Mesenchymal stem cell (in vitro differentiated cells and primary cell): ENCODE results near the gene PTPRN2.

Experiments used
- DNase-seq: peaks from one replicate; pipeline ENCODE4 v3.0.0-alpha.2; 2013
- H2AFZ ChIP-seq: one replicate; pipeline ENCODE4 v1.6.1; 2013; ENCODE audit warnings: low read depth, mild to moderate bottlenecking, control low read depth, inconsistent platforms, low read length, moderate library complexity
- H2AK5ac ChIP-seq: 2 replicates; pipeline ENCODE4 v1.6.1; 2013; ENCODE audit warnings: low read length, moderate library complexity, mild to moderate bottlenecking, inconsistent platforms; ENCODE audit not compliant: severe bottlenecking
- H2BK120ac ChIP-seq: one replicate; pipeline ENCODE4 v1.6.1; 2013; ENCODE audit warnings: low read depth, mild to moderate bottlenecking, inconsistent platforms, low read length, moderate library complexity
- H2BK12ac ChIP-seq, 2 experiments: one replicate each; pipeline ENCODE4 v1.6.1; 2013; ENCODE audit warnings: inconsistent platforms in 2 of 2, low read length in 2 of 2, mild to moderate bottlenecking in 2 of 2, moderate library complexity in 2 of 2, control low read depth in 1 of 2
- H2BK15ac ChIP-seq: one replicate; pipeline ENCODE4 v1.6.1; 2013; ENCODE audit warnings: mild to moderate bottlenecking, low read depth, inconsistent platforms; ENCODE audit not compliant: poor library complexity, severe bottlenecking
- H2BK5ac ChIP-seq: 2 replicates; pipeline ENCODE4 v1.6.1; 2013; ENCODE audit warnings: low read depth, mild to moderate bottlenecking, low read length, control low read depth, inconsistent platforms; ENCODE audit not compliant: poor library complexity, severe bottlenecking
- H3K14ac ChIP-seq, 2 experiments: one replicate each; pipeline ENCODE4 v1.6.1; 2013; ENCODE audit warnings: inconsistent platforms in 2 of 2, low read length in 2 of 2, control low read depth in 1 of 2, mild to moderate bottlenecking in 1 of 2, moderate library complexity in 1 of 2
- H3K18ac ChIP-seq, 2 experiments: one replicate each; pipeline ENCODE4 v1.6.1; 2013; ENCODE audit warnings: inconsistent platforms in 2 of 2, low read length in 2 of 2, control low read depth in 1 of 2, low read depth in 1 of 2, mild to moderate bottlenecking in 1 of 2
- H3K23ac ChIP-seq, 2 experiments: one replicate each; pipeline ENCODE4 v1.6.1; 2013; ENCODE audit warnings: inconsistent platforms in 2 of 2, low read length in 2 of 2, mild to moderate bottlenecking in 2 of 2, moderate library complexity in 2 of 2, control low read depth in 1 of 2
- H3K27ac ChIP-seq: 2 replicates; pipeline ENCODE4 v1.5.1; 2013; ENCODE audit warnings: mild to moderate bottlenecking, moderate library complexity, low read length, control low read depth, inconsistent platforms; ENCODE audit not compliant: poor library complexity, severe bottlenecking
- H3K27me3 ChIP-seq, 2 experiments: 2 replicates each; pipeline versions ENCODE4 v1.6.1 to v1.7.0; 2013; ENCODE audit warnings: low read length in 2 of 2, mild to moderate bottlenecking in 2 of 2, moderate library complexity in 2 of 2, control low read depth in 1 of 2, inconsistent platforms in 1 of 2; ENCODE audit not compliant: control insufficient read depth in 1 of 2, insufficient read depth in 1 of 2
- H3K36me3 ChIP-seq, 2 experiments: 2 replicates each; pipeline versions ENCODE4 v1.6.1 to v1.7.0; 2013; ENCODE audit warnings: low read length in 2 of 2, control low read depth in 1 of 2, inconsistent platforms in 1 of 2, low read depth in 1 of 2, mild to moderate bottlenecking in 1 of 2; ENCODE audit not compliant: insufficient read depth in 2 of 2, control insufficient read depth in 1 of 2
- H3K4ac ChIP-seq, 2 experiments: one replicate each; pipeline ENCODE4 v1.6.1; 2013; ENCODE audit warnings: inconsistent platforms in 2 of 2, low read length in 2 of 2, mild to moderate bottlenecking in 2 of 2, moderate library complexity in 2 of 2, control low read depth in 1 of 2, low read depth in 1 of 2
- H3K4me1 ChIP-seq: 2 replicates; pipeline ENCODE4 v1.6.1; 2013; ENCODE audit warnings: low read depth, low read length, control low read depth; ENCODE audit not compliant: control insufficient read depth, insufficient read depth
- H3K4me2 ChIP-seq: 2 replicates; pipeline ENCODE4 v1.6.1; 2013; ENCODE audit warnings: low read length, mild to moderate bottlenecking, inconsistent platforms; ENCODE audit not compliant: poor library complexity, severe bottlenecking
- H3K4me3 ChIP-seq, 2 experiments: 2 replicates each; pipeline versions ENCODE4 v1.5.1 to v1.7.0; 2013; ENCODE audit warnings: low read length in 2 of 2, mild to moderate bottlenecking in 2 of 2, control low read depth in 1 of 2, low read depth in 1 of 2; ENCODE audit not compliant: insufficient read depth in 1 of 2
- H3K79me1 ChIP-seq: replicated peaks from 2 replicates; pipeline ENCODE4 v1.6.1; 2013; ENCODE audit warnings: mild to moderate bottlenecking, control low read depth, low read length, inconsistent platforms; ENCODE audit not compliant: poor library complexity, severe bottlenecking
- H3K9ac ChIP-seq: 2 replicates; pipeline ENCODE4 v1.7.0; 2013; ENCODE audit warnings: mild to moderate bottlenecking, low read length, moderate library complexity
- H3K9me3 ChIP-seq: 2 replicates; pipeline ENCODE4 v1.7.0; 2013; ENCODE audit warnings: mild to moderate bottlenecking, low read length; ENCODE audit not compliant: control insufficient read depth
- H4K8ac ChIP-seq: one replicate; pipeline ENCODE4 v1.6.1; 2013; ENCODE audit warnings: inconsistent platforms, mild to moderate bottlenecking, low read length, moderate library complexity
- H4K91ac ChIP-seq: one replicate; pipeline ENCODE4 v1.6.1; 2013; ENCODE audit warnings: mild to moderate bottlenecking, low read length, inconsistent platforms
- WGBS: methylation state at CpG from one replicate; pipeline ENCODE4 v1.1.7; 2013; ENCODE audit warnings: mixed read lengths; 5-methylcytosine and 5-hydroxymethylcytosine counted together

Gene PTPRN2

DNA sequence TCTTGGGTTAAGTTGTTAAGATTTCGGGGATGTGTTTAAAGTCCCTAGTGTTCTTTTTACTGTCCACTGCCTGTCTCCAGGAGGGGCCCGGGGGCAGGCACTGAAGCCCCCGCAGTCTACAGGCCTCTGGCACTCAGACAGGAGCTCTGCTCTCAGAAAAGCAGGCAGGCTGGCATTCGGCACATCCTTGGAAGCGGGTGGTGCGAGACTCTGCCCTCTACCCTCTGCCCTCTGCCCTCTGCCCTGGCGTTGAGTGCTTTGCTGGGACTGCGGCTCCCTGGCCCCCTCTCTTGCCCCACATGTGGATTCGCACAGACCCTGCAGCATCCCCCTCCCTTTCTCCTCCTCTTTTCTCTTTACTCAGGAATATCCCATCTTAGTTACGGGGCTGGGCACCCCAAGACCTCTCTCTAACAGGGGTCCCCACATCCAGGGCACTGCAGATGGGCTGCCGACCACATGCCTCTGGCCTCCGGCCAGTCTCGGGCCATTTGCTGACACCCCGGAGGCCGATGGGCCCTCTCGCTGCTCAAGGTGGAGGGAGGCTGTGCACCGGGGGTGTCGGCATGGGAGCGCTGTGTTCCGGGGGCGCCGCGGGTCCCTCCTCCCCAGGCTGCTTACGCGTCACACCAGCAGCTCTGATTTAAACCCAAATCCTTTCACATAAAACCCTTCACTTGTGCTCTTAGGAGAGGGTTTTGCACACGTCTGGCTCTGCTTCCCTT lies 770.9 kb downstream of the PTPRN2 start:
- no peak overlapping the region for H2BK5ac ChIP-seq

DNA sequence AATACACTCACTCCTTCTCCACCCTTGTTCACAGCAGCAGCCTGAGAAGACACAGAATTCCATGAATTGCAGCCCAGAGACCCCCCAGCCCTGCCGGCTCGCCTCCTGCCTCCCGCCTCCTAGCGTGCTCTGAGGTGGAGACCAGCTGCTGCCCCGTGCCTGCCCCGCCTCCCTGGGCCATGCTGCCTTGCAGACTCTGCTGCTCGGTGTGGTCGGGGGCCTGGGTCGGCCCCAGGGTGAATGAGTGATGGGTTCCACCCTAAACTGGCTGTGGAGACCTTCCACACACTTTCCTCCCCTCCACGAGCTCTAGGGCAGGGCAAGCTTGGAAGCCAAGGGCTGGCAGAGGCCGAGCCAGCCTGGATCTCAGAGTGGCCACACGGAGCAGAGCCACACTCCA lies 771.5 kb downstream of the PTPRN2 start:
- H3K36me3 ChIP-seq = no peaks in the 10 kb centered on the region
- H3K9ac ChIP-seq = no peak overlapping the region
- H3K18ac ChIP-seq = no peak overlapping the region
- no peak overlapping the region for H2AK5ac ChIP-seq
- no peak overlapping the region for H2BK5ac ChIP-seq
- no peak for DNase-seq
- WGBS = 62% methylated on average over 12 of the region's 12 CpGs
- no peak overlapping the region for H2BK120ac ChIP-seq
- no peaks in the 10 kb centered on the region for H3K79me1 ChIP-seq
- H2BK15ac ChIP-seq = no peak overlapping the region
- H3K4me2 ChIP-seq = no peak overlapping the region
- no peaks in the 10 kb centered on the region for H3K27me3 ChIP-seq
- no peak overlapping the region for H2AFZ ChIP-seq
- H4K91ac ChIP-seq = no peak overlapping the region
- no peak overlapping the region for H3K27ac ChIP-seq
- peaks cover 2% of the 10 kb centered on the region for H3K4me1 ChIP-seq
- no peak overlapping the region for H3K4ac ChIP-seq
- no peak overlapping the region for H3K4me3 ChIP-seq
- no peak overlapping the region for H2BK12ac ChIP-seq
- H3K23ac ChIP-seq = no peak overlapping the region
- peaks cover 3% of the 10 kb centered on the region for H3K9me3 ChIP-seq
- no peak overlapping the region for H4K8ac ChIP-seq
- no peak overlapping the region for H3K14ac ChIP-seq

More for the DNA sequence above, 770.9 kb downstream of the PTPRN2 start:
- Histone ChIP-seq H3K9me3 (peaks cover 3% of the 10 kb centered on the region), H4K91ac (no peak overlapping the region), H3K79me1 (no peaks in the 10 kb centered on the region), H3K23ac (no peak overlapping the region), H2BK12ac (no peak overlapping the region), H3K36me3 (no peaks in the 10 kb centered on the region), H3K4me1 (peaks cover 2% of the 10 kb centered on the region), H3K14ac (no peak overlapping the region), H2AK5ac (no peak overlapping the region), H3K4me2 (no peak overlapping the region), H3K9ac (no peak overlapping the region), H3K4me3 (no peak overlapping the region), H4K8ac (no peak overlapping the region), H2AFZ (no peak overlapping the region), H3K27ac (no peak overlapping the region), H2BK120ac (no peak overlapping the region), H2BK15ac (no peak overlapping the region), H3K27me3 (no peaks in the 10 kb centered on the region), H3K4ac (no peak overlapping the region), H3K18ac (no peak overlapping the region)
- 86% methylated on average over 26 of the region's 26 CpGs for WGBS
- DNase-seq = no peak

DNA sequence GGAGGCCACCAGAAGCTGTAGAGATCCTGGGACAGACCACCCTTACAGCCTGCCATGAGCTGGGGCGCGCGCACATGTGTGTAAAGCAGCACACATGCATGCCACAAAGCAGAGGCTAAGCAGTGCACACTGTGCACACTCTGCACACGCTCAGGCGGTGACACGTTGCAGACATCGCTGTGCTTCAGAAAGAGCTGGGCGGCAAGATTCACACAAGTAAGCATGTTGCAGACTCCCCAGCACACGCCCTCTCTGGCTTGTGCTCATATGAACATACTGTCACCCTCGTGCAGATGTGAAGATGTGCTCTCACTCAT lies 772.0 kb downstream of the PTPRN2 start:
- H2BK12ac ChIP-seq = no peak overlapping the region
- peaks cover 3% of the 10 kb centered on the region for H3K9me3 ChIP-seq
- no peak overlapping the region for H2AK5ac ChIP-seq
- no peaks in the 10 kb centered on the region for H3K36me3 ChIP-seq
- H2BK15ac ChIP-seq = no peak overlapping the region
- H3K9ac ChIP-seq = no peak overlapping the region
- H2BK120ac ChIP-seq = no peak overlapping the region
- DNase-seq = no peak
- peaks cover 2% of the 10 kb centered on the region for H3K4me1 ChIP-seq
- H2BK5ac ChIP-seq = no peak overlapping the region
- H4K91ac ChIP-seq = no peak overlapping the region
- no peak overlapping the region for H3K18ac ChIP-seq
- H3K4me3 ChIP-seq = no peak overlapping the region
- H3K4me2 ChIP-seq = no peak overlapping the region
- no peak overlapping the region for H2AFZ ChIP-seq
- no peak overlapping the region for H3K14ac ChIP-seq
- no peaks in the 10 kb centered on the region for H3K79me1 ChIP-seq
- H3K27ac ChIP-seq = no peak overlapping the region
- H4K8ac ChIP-seq = no peak overlapping the region
- no peak overlapping the region for H3K4ac ChIP-seq
- H3K27me3 ChIP-seq = no peaks in the 10 kb centered on the region
- H3K23ac ChIP-seq = no peak overlapping the region
- WGBS = 86% methylated on average over 10 of the region's 10 CpGs

DNA sequence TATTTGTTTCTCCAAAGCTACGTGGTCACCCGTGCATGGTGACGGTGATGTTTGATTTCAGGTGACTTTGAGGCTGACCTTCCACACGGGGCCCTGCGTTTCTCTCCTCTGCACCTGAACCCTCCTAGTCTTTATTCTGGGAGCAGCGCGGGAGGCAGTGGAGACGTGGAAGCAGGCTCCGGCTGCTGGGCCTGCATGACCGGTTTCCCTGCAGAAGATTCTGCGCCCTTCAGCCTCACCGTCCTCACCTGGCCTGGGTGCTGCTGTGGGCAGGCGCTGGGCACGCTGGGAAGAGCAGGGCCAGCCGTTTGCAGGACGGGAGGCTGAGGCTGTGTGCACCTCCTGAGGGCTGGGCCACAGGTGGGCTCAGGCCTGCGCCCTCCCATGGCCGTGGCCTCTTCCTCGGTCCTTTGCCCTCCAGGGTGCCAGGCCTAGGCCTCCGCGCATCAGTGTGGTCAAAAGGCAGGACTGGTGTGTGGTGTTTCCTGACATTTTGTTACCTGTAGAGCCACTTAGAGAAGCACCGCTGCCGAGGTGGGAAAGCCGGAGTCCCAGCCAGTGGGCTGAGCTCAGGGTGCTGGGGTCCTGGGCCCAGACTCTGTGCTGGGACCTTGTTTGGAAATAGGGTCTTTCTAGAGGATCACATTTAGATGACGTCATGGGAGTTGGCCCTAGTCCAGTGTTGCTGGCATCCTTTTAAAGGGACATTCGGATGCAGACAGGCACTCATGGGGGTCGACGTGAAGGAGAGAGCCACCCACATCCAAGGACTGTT lies 772.5 kb downstream of the PTPRN2 start:
- Histone ChIP-seq H2AFZ (no peak overlapping the region), H3K4me2 (no peak overlapping the region), H4K91ac (no peak overlapping the region), H3K79me1 (no peaks in the 10 kb centered on the region), H3K4me1 (peaks cover 2% of the 10 kb centered on the region), H2BK15ac (no peak overlapping the region), H2BK5ac (no peak overlapping the region), H3K9me3 (no peaks in the 10 kb centered on the region), H3K4me3 (no peak overlapping the region), H3K27me3 (no peaks in the 10 kb centered on the region), H3K36me3 (no peaks in the 10 kb centered on the region), H3K4ac (no peak overlapping the region), H3K23ac (no peak overlapping the region), H3K14ac (no peak overlapping the region), H2BK120ac (no peak overlapping the region), H2AK5ac (no peak overlapping the region), H3K18ac (no peak overlapping the region), H3K9ac (no peak overlapping the region), H2BK12ac (no peak overlapping the region), H4K8ac (no peak overlapping the region), H3K27ac (no peak overlapping the region)
- no peak for DNase-seq
- 87% methylated on average over 28 of the region's 28 CpGs for WGBS
